LoVo (cell line): ENCODE data around the gene C1orf52.

Source experiments
- DNase-seq: peaks from one replicate; pipeline ENCODE4 v3.0.0-alpha.2; 2016; ENCODE audit warnings: low spot score

C1orf52 gene

GRCh38 chr1:85229574-85230097 lies 29.8 kb downstream of the C1orf52 start:
- peak; percentile 54 for DNase-seq

- no peak for DNase-seq
Measured at GRCh38 chr1:85228972-85229371, 30.5 kb downstream of the C1orf52 start.

- DNase-seq = no peak
Measured at GRCh38 chr1:85225624-85226380, 33.7 kb downstream of the C1orf52 start.

- peak; percentile 35 for DNase-seq
Measured at GRCh38 chr1:85224734-85225623, 34.5 kb downstream of the C1orf52 start.

- no peak for DNase-seq
Measured at GRCh38 chr1:85224295-85224694, 35.2 kb downstream of the C1orf52 start.

- no peak for DNase-seq
Measured at GRCh38 chr1:85223334-85223733, 36.1 kb downstream of the C1orf52 start.

- no peak for DNase-seq
Measured at GRCh38 chr1:85220756-85221201, 38.7 kb downstream of the C1orf52 start.

GRCh38 chr1:85219853-85220610 lies 39.4 kb downstream of the C1orf52 start:
- DNase-seq = no peak

GRCh38 chr1:85216697-85217096 lies 42.8 kb downstream of the C1orf52 start:
- DNase-seq = no peak

GRCh38 chr1:85214654-85215053 lies 44.8 kb downstream of the C1orf52 start:
- no peak for DNase-seq

GRCh38 chr1:85208488-85208887 lies 51.0 kb downstream of the C1orf52 start:
- DNase-seq = no peak

- no peak for DNase-seq
Measured at GRCh38 chr1:85203573-85204171, 55.8 kb downstream of the C1orf52 start.

- DNase-seq = no peak
Measured at GRCh38 chr1:85202864-85203255, 56.6 kb downstream of the C1orf52 start.

- no peak for DNase-seq
Measured at GRCh38 chr1:85202092-85202863, 57.2 kb downstream of the C1orf52 start.

- DNase-seq = peak; percentile 72
Measured at GRCh38 chr1:85201340-85202091, 57.9 kb downstream of the C1orf52 start.

- peak; percentile 84 for DNase-seq
Measured at GRCh38 chr1:85200463-85201339, 58.8 kb downstream of the C1orf52 start, which contains the start of gene SYDE2. Gene SYDE2, minus strand, starts transcription at chr1:85201016. Its CDS starts 20 bp downstream, at chr1:85200996.
